Measurements from ENCODE around the gene C22orf15. TPM values are rescaled to one million over a fixed set of nuclear protein-coding genes. Genes with fewer than 3 reads are reported as not detected.
A peak's percentile ranks its signal among the peaks of the same experiment; 100 is the strongest.

C22orf15 gene
- total and polyA plus RNA-seq, 9 of the 15 experiments (the other 6 are each of a cell fraction or from before 2014, with no cell fraction given), result 0.07 TPM; not detected in 8

GRCh38 chr22:23772649-23773473 is 10.1 kb downstream of the C22orf15 start, which contains the start of gene MMP11 (continued):
- 0 out of 2 replicates have a peak, but pooled peaks have one; percentile 8 for TF ChIP-seq ZBTB7A (IDR thresholded peaks at IDR 0.05; ENCODE audit: borderline replicate concordance, control insufficient read depth, low read depth, low read length)
- TF ChIP-seq MAX (CRISPR knock-in tag; IDR thresholded peaks at IDR 0.05), result peak; percentile 43; the same call in 1 of the 2 replicates
- no peak for TF ChIP-seq MTA2 (IDR thresholded peaks at IDR 0.05; ENCODE audit: low read depth)
- TF ChIP-seq KLF6 (CRISPR knock-in tag; IDR thresholded peaks at IDR 0.05; ENCODE audit: borderline replicate concordance), result no peak
- TF ChIP-seq ZFX (CRISPR knock-in tag; IDR thresholded peaks at IDR 0.05), result peak; percentile 48
- TF ChIP-seq, protein P1, sequence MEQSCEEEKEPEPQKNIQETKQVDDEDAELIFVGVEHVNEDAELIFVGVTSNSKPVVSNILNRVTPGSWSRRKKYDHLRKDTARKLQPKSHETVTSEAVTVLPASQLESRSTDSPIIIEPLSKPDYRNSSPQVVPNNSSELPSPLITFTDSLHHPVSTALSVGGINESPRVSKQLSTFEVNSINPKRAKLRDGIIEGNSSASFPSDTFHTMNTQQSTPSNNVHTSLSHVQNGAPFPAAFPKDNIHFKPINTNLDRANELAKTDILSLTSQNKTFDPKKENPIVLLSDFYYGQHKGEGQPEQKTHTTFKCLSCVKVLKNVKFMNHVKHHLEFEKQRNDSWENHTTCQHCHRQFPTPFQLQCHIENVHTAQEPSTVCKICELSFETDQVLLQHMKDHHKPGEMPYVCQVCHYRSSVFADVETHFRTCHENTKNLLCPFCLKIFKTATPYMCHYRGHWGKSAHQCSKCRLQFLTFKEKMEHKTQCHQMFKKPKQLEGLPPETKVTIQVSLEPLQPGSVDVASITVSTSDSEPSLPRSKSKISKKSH (CRISPR knock-in tag; IDR thresholded peaks at IDR 0.05), result no peak
- no peak for TF ChIP-seq EWSR1 (IDR thresholded peaks at IDR 0.05; ENCODE audit: borderline replicate concordance, low read depth, partially characterized antibody)
- TF ChIP-seq GATAD2B (IDR thresholded peaks at IDR 0.05; ENCODE audit: borderline replicate concordance), result peak; percentile 86
- TF ChIP-seq, protein P2, sequence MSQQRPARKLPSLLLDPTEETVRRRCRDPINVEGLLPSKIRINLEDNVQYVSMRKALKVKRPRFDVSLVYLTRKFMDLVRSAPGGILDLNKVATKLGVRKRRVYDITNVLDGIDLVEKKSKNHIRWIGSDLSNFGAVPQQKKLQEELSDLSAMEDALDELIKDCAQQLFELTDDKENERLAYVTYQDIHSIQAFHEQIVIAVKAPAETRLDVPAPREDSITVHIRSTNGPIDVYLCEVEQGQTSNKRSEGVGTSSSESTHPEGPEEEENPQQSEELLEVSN (IDR thresholded peaks at IDR 0.05; ENCODE audit: borderline replicate concordance in 1 of 2, extremely low read depth in 1 of 2, insufficient read depth in 1 of 2, insufficient read length in 1 of 2, low read depth in 1 of 2, low read length in 1 of 2, poor library complexity in 1 of 2, severe bottlenecking in 1 of 2), result peak; percentile 19 to 59
- TF ChIP-seq, protein P3, sequence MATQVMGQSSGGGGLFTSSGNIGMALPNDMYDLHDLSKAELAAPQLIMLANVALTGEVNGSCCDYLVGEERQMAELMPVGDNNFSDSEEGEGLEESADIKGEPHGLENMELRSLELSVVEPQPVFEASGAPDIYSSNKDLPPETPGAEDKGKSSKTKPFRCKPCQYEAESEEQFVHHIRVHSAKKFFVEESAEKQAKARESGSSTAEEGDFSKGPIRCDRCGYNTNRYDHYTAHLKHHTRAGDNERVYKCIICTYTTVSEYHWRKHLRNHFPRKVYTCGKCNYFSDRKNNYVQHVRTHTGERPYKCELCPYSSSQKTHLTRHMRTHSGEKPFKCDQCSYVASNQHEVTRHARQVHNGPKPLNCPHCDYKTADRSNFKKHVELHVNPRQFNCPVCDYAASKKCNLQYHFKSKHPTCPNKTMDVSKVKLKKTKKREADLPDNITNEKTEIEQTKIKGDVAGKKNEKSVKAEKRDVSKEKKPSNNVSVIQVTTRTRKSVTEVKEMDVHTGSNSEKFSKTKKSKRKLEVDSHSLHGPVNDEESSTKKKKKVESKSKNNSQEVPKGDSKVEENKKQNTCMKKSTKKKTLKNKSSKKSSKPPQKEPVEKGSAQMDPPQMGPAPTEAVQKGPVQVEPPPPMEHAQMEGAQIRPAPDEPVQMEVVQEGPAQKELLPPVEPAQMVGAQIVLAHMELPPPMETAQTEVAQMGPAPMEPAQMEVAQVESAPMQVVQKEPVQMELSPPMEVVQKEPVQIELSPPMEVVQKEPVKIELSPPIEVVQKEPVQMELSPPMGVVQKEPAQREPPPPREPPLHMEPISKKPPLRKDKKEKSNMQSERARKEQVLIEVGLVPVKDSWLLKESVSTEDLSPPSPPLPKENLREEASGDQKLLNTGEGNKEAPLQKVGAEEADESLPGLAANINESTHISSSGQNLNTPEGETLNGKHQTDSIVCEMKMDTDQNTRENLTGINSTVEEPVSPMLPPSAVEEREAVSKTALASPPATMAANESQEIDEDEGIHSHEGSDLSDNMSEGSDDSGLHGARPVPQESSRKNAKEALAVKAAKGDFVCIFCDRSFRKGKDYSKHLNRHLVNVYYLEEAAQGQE (IDR thresholded peaks at IDR 0.05; ENCODE audit: borderline replicate concordance), result 0 out of 2 replicates have a peak, but pooled peaks have one; percentile 20
- TF ChIP-seq, protein P3 (CRISPR knock-in tag; IDR thresholded peaks at IDR 0.05; ENCODE audit: low read depth), result no peak
